ENCODE results near the gene ADGRL2. TPM values are rescaled to one million over a fixed set of nuclear protein-coding genes. Genes with fewer than 3 reads are reported as not detected.

Gene ADGRL2
- total and polyA plus RNA-seq, 5 donors from 2014 or later: not detected

GRCh38 chr1:81827942-81828341 lies 27.2 kb downstream of the ADGRL2 start:
- no peaks in the 10 kb centered on the region for H3K27me3 ChIP-seq (ENCODE audit: control insufficient read depth, insufficient read depth, low read length)
- DNase-seq (no peak), ATAC-seq (ENCODE audit: low read depth in 2 of 2) (no peak)
- no peak overlapping the region for H3K27ac Mint-ChIP-seq
- no peaks in the 10 kb centered on the region for H3K27me3 Mint-ChIP-seq
- no peaks in the 10 kb centered on the region for H3K36me3 Mint-ChIP-seq
- H3K27ac ChIP-seq (ENCODE audit: insufficient read depth, low read length, poor library complexity, severe bottlenecking): no peak overlapping the region
- H3K9me3 Mint-ChIP-seq: peaks cover 1 to 17% (median 3%) of the 10 kb centered on the region in 7 donors
- H3K4me1 ChIP-seq (ENCODE audit: control insufficient read depth, insufficient read depth, low read length, poor library complexity, severe bottlenecking): no peaks in the 10 kb centered on the region
- no peaks in the 10 kb centered on the region for H3K36me3 ChIP-seq (ENCODE audit: control insufficient read depth, insufficient read depth, low read length)
- H3K4me3 Mint-ChIP-seq: no peak overlapping the region
- no peak overlapping the region for H3K4me3 ChIP-seq (ENCODE audit: low read depth, low read length)
- no peaks in the 10 kb centered on the region for H3K4me1 Mint-ChIP-seq
- no peaks in the 10 kb centered on the region for H3K9me3 ChIP-seq (ENCODE audit: control insufficient read depth in 2 of 2, low read length in 2 of 2)

- ATAC-seq (ENCODE audit: low read depth in 2 of 2): no peak
- Histone ChIP-seq H3K36me3 (ENCODE audit: control insufficient read depth, insufficient read depth, low read length) (no peaks in the 10 kb centered on the region), H3K4me1 (ENCODE audit: control insufficient read depth, insufficient read depth, low read length, poor library complexity, severe bottlenecking) (no peaks in the 10 kb centered on the region), H3K9me3 (ENCODE audit: control insufficient read depth in 2 of 2, low read length in 2 of 2) (no peaks in the 10 kb centered on the region), H3K27ac (ENCODE audit: insufficient read depth, low read length, poor library complexity, severe bottlenecking) (no peak overlapping the region), H3K4me3 (ENCODE audit: low read depth, low read length) (no peak overlapping the region), H3K27me3 (ENCODE audit: control insufficient read depth, insufficient read depth, low read length) (no peaks in the 10 kb centered on the region)
- no peak overlapping the region for H3K27ac Mint-ChIP-seq
- H3K9me3 Mint-ChIP-seq: peaks cover 0 to 6% (median 0%) of the 10 kb centered on the region in 7 donors
- no peaks in the 10 kb centered on the region for H3K27me3 Mint-ChIP-seq
- no peak overlapping the region for H3K4me3 Mint-ChIP-seq
- no peaks in the 10 kb centered on the region for H3K4me1 Mint-ChIP-seq
- DNase-seq: no peak
- no peaks in the 10 kb centered on the region for H3K36me3 Mint-ChIP-seq
Observed at GRCh38 chr1:81832573-81832972, 31.8 kb downstream of the ADGRL2 start.

DNA sequence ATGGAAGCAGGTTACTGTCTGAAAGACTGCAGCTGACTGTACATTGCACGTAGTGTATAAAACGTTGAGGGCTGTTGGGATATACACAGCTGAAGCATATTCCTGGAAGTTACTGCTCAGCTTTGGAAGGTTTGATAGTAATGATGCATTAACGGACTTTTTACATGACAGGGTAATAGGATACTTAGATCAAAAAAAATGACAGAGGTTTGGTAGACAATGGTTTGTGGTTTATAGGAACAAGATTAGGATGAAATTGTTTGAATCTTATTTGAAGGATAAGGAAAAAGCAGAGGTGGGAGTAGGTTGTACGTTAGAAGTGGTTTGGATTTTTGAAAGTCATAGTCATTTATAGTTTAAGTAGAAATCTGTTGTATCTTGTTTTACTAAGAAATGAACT lies 33.0 kb downstream of the ADGRL2 start:
- H3K27me3 ChIP-seq (ENCODE audit: control insufficient read depth, insufficient read depth, low read length): no peaks in the 10 kb centered on the region
- Mint-ChIP-seq H3K36me3 (no peaks in the 10 kb centered on the region), H3K27me3 (no peaks in the 10 kb centered on the region), H3K4me1 (no peaks in the 10 kb centered on the region), H3K27ac (no peak overlapping the region), H3K4me3 (no peak overlapping the region), H3K9me3 (peaks cover 0 to 3% (median 0%) of the 10 kb centered on the region in 7 donors)
- no peaks in the 10 kb centered on the region for H3K4me1 ChIP-seq (ENCODE audit: control insufficient read depth, insufficient read depth, low read length, poor library complexity, severe bottlenecking)
- ATAC-seq (ENCODE audit: low read depth in 2 of 2): no peak
- H3K9me3 ChIP-seq (ENCODE audit: control insufficient read depth in 2 of 2, low read length in 2 of 2): no peaks in the 10 kb centered on the region
- no peak overlapping the region for H3K4me3 ChIP-seq (ENCODE audit: low read depth, low read length)
- no peak overlapping the region for H3K27ac ChIP-seq (ENCODE audit: insufficient read depth, low read length, poor library complexity, severe bottlenecking)
- no peak for DNase-seq
- no peaks in the 10 kb centered on the region for H3K36me3 ChIP-seq (ENCODE audit: control insufficient read depth, insufficient read depth, low read length)

- no peaks in the 10 kb centered on the region for H3K9me3 ChIP-seq (ENCODE audit: control insufficient read depth in 2 of 2, low read length in 2 of 2)
- ATAC-seq (ENCODE audit: low read depth in 2 of 2) (no peak), DNase-seq (no peak)
- peaks cover 0 to 3% (median under 1%) of the 10 kb centered on the region in 7 donors for H3K9me3 Mint-ChIP-seq
- no peaks in the 10 kb centered on the region for H3K4me1 ChIP-seq (ENCODE audit: control insufficient read depth, insufficient read depth, low read length, poor library complexity, severe bottlenecking)
- no peak overlapping the region for H3K27ac ChIP-seq (ENCODE audit: insufficient read depth, low read length, poor library complexity, severe bottlenecking)
- H3K4me3 Mint-ChIP-seq: no peak overlapping the region
- no peaks in the 10 kb centered on the region for H3K36me3 ChIP-seq (ENCODE audit: control insufficient read depth, insufficient read depth, low read length)
- no peak overlapping the region for H3K4me3 ChIP-seq (ENCODE audit: low read depth, low read length)
- H3K27me3 ChIP-seq (ENCODE audit: control insufficient read depth, insufficient read depth, low read length): no peaks in the 10 kb centered on the region
- H3K27me3 Mint-ChIP-seq: no peaks in the 10 kb centered on the region
- no peaks in the 10 kb centered on the region for H3K36me3 Mint-ChIP-seq
- no peaks in the 10 kb centered on the region for H3K4me1 Mint-ChIP-seq
- no peak overlapping the region for H3K27ac Mint-ChIP-seq
Observed at GRCh38 chr1:81834268-81834667, 33.5 kb downstream of the ADGRL2 start.

DNA sequence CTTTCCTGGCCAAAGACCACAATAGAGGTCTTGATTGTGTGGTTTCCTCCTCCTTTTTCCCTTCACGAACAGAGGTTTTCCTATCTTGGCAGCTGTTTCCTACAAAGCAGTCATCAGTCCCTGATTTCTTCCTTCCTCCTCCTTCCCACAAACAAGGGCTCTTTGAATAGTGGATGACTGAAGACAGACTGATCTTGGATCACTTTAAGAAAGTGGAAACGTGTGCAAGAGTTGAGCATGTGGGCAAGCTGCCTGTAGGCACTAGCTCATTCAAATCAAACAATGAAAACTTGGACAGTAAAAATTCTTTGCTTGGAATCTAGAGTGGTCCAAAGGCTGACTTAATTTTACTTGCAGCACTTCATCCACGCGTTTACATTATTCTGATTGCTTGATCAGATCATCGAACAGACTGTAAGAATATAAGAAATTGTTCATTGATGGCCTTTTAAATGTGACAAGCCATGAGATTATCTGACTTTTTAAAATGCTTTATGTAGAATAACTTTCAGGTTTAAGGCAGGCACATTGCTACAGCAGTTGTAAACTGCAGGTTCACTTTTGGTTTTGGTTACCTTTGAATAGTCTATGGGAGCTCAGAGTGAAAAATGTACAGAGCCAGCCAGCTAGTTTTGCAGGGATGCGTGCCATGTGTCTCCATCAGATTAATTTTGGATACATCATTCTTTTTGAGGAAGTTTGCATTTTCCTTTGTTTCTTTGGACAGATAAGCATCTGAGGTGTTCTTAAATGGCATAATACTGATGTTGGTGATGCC lies 34.4 kb downstream of the ADGRL2 start:
- H3K4me3 Mint-ChIP-seq: no peak overlapping the region
- Histone ChIP-seq H3K4me1 (ENCODE audit: control insufficient read depth, insufficient read depth, low read length, poor library complexity, severe bottlenecking) (no peaks in the 10 kb centered on the region), H3K27me3 (ENCODE audit: control insufficient read depth, insufficient read depth, low read length) (no peaks in the 10 kb centered on the region), H3K27ac (ENCODE audit: insufficient read depth, low read length, poor library complexity, severe bottlenecking) (no peak overlapping the region), H3K4me3 (ENCODE audit: low read depth, low read length) (no peak overlapping the region), H3K9me3 (ENCODE audit: control insufficient read depth in 2 of 2, low read length in 2 of 2) (no peaks in the 10 kb centered on the region), H3K36me3 (ENCODE audit: control insufficient read depth, insufficient read depth, low read length) (no peaks in the 10 kb centered on the region)
- H3K36me3 Mint-ChIP-seq: no peaks in the 10 kb centered on the region
- DNase-seq (no peak), ATAC-seq (ENCODE audit: low read depth in 2 of 2) (no peak)
- H3K9me3 Mint-ChIP-seq: peaks cover 0 to 5% (median 1%) of the 10 kb centered on the region in 7 donors
- H3K4me1 Mint-ChIP-seq: no peaks in the 10 kb centered on the region
- no peak overlapping the region for H3K27ac Mint-ChIP-seq
- H3K27me3 Mint-ChIP-seq: no peaks in the 10 kb centered on the region

GRCh38 chr1:81836007-81836626 lies 35.4 kb downstream of the ADGRL2 start:
- no peak for ATAC-seq (ENCODE audit: low read depth in 2 of 2)
- Histone ChIP-seq H3K9me3 (ENCODE audit: control insufficient read depth in 2 of 2, low read length in 2 of 2) (no peaks in the 10 kb centered on the region), H3K4me1 (ENCODE audit: control insufficient read depth, insufficient read depth, low read length, poor library complexity, severe bottlenecking) (no peaks in the 10 kb centered on the region), H3K36me3 (ENCODE audit: control insufficient read depth, insufficient read depth, low read length) (no peaks in the 10 kb centered on the region), H3K4me3 (ENCODE audit: low read depth, low read length) (no peak overlapping the region), H3K27me3 (ENCODE audit: control insufficient read depth, insufficient read depth, low read length) (no peaks in the 10 kb centered on the region), H3K27ac (ENCODE audit: insufficient read depth, low read length, poor library complexity, severe bottlenecking) (no peak overlapping the region)
- DNase-seq: no peak
- no peak overlapping the region for H3K27ac Mint-ChIP-seq
- no peaks in the 10 kb centered on the region for H3K27me3 Mint-ChIP-seq
- no peaks in the 10 kb centered on the region for H3K4me1 Mint-ChIP-seq
- no peaks in the 10 kb centered on the region for H3K36me3 Mint-ChIP-seq
- H3K4me3 Mint-ChIP-seq: no peak overlapping the region
- peaks cover 0 to 5% (median 3%) of the 10 kb centered on the region in 7 donors for H3K9me3 Mint-ChIP-seq

GRCh38 chr1:81838600-81839218 lies 38.0 kb downstream of the ADGRL2 start:
- no peaks in the 10 kb centered on the region for H3K4me1 ChIP-seq (ENCODE audit: control insufficient read depth, insufficient read depth, low read length, poor library complexity, severe bottlenecking)
- H3K27me3 ChIP-seq (ENCODE audit: control insufficient read depth, insufficient read depth, low read length): no peaks in the 10 kb centered on the region
- ATAC-seq (ENCODE audit: low read depth in 2 of 2) (no peak), DNase-seq (no peak)
- H3K27ac Mint-ChIP-seq: no peak overlapping the region
- H3K36me3 Mint-ChIP-seq: no peaks in the 10 kb centered on the region
- no peaks in the 10 kb centered on the region for H3K27me3 Mint-ChIP-seq
- no peak overlapping the region for H3K4me3 Mint-ChIP-seq
- peaks cover 0 to 12% (median 4%) of the 10 kb centered on the region in 7 donors for H3K9me3 Mint-ChIP-seq
- no peak overlapping the region for H3K27ac ChIP-seq (ENCODE audit: insufficient read depth, low read length, poor library complexity, severe bottlenecking)
- H3K9me3 ChIP-seq (ENCODE audit: control insufficient read depth in 2 of 2, low read length in 2 of 2): peaks cover 0 to 3% of the 10 kb centered on the region in 2 experiments
- H3K4me3 ChIP-seq (ENCODE audit: low read depth, low read length): no peak overlapping the region
- no peaks in the 10 kb centered on the region for H3K36me3 ChIP-seq (ENCODE audit: control insufficient read depth, insufficient read depth, low read length)
- H3K4me1 Mint-ChIP-seq: no peaks in the 10 kb centered on the region
